ENCODE measurements around the gene TLE2.
"Not testable (repeated sequence)": the region's sequence is repeated elsewhere in the genome, so short reads cannot be mapped to it uniquely, and the experiment has no call there.

TLE2 gene

DNA sequence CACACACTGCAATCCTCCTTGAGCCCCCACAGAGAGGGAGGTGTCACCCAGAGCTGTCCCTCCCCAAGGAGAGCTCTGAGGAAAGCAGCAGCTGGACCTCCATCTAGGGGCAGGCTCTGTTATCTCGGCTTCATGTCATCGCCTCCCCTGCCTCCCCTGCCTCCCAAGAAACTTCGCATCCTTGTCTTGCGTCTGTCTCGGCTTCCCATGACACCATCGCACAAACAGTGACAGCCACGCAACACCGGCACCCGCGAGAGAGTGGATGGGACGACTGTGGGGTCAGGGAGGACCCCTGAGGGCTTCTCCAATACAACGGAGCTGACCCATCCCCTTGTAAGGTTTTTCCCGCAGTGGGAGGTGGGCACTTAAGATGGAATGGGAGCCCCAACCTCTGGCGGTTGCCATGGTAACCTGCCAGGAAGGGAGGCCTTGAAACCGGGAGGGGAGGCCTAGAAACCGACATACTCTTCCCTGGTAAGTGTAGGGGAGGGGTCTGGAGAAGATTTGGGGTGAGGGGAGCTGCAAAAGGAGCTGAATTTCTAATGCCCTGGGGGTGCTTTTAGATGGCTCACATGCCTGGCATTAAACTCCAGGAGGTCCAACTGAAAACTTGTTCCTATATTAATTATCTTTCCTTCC is 16.3 kb downstream of the TLE2 start:
- DNase-seq (ENCODE audit: low read depth), result no peak

DNA sequence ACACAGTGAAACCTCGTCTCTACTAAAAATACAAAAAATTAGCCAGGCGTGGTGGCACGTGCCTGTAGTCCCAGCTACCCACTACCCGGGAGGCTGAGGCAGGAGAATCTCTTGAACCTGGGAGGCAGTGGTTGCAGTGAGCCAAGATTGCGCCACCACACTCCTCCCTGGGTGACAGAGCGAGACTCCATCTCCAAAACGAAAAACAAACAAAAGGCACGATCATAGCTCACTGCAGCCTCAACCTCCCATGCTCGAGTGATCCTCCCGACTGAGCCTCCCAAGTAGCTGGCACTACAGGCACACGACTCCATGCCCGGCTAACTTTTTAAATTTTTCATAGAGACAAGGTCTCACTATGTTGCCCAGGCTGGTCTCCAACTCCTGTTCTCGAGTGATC is 17.0 kb downstream of the TLE2 start:
- DNase-seq (ENCODE audit: low read depth), result not testable (repeated sequence)

DNA sequence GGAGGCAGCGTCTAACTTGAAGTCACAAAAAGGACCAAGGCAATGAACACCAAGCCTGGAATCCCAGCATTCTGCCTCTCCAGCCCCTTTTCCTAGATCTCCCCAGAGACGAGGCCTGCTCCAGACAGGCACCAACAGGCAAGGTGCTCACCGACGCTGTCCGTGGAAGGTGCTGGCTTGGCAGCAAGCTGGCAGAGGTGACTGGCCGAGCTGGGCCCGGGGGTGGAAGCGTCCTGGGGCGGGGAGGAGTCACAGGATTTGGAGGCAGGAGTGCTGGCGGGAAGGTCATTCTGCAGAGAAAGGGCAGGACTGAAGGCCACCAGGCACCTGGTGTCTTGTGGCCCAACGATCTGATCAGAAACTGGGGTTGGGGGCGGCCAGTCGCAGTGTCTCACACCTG is 18.2 kb downstream of the TLE2 start:
- no peak for DNase-seq (ENCODE audit: low read depth)

DNA sequence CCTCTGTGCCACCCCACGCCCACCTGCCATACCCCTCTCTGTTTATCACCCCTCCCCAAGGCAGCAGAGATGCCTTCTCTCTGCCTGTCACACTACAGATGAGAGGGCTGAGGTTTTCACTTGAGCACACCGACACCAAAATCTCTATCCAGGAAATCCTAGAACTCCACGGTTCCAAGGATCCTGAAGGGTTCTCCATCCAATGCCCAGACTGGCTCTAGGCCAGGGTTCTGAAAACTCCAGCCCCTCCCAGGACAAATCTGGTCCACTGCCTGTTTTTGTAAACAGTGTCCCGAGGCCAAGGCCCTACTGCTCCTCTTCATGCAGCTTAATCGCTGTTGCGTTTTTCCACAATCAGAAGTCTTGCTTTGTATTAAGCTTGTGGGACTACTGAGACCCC is 20.1 kb downstream of the TLE2 start:
- DNase-seq (ENCODE audit: low read depth), result no peak

DNA sequence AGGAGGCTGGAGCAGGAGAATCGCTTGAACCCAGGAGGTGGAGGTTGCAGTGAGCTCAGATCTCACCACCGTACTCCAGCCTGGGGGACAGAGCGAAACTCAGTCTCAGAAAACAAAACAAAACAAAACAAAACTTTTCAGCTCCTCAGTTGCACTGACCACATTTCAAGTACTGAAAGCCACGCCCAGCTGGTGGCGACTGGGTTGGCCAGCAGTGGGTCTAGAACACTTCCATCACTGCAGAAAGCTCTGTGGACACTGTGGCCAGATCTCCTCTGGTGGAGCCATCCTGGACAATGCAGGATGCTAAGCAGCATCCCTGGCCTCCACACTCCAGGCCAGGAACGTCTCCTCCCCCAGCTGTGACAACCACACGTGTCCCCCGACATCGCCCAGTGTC is 21.1 kb downstream of the TLE2 start:
- DNase-seq (ENCODE audit: low read depth), result no peak

DNA sequence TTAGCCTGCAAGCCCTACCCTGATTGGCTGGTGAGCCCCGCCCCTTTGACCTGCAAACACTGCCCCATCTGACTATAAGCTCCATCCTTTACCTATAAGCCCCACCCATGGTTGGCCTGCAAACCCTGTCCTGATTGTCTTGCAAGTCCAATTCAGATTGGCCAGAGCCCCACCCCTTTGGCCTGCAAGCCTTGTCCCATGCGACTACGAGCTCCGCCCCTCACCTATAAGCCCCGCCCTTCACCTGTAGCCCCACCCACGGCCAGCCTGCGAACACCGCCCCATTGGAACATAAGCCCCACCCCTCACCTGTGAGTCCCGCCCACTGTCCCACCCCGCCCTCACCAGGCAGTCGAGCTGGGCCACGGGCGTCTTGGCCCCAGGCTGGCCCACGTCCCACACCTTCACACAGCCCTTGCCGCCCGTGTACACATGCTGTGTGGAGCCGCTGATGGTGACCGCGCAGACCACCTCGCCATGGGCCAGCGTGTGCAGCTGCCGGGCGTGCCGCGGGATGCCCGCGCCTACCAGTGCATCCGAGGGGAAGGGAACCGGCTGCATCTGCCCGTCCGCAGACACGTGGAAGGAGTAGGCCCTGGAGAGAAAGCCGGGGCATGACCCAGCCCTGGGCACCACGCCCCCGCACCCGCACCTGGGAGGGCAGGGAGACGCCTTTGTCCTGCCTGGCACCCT is 22.9 kb downstream of the TLE2 start:
- DNase-seq (ENCODE audit: low read depth), result no peak

DNA sequence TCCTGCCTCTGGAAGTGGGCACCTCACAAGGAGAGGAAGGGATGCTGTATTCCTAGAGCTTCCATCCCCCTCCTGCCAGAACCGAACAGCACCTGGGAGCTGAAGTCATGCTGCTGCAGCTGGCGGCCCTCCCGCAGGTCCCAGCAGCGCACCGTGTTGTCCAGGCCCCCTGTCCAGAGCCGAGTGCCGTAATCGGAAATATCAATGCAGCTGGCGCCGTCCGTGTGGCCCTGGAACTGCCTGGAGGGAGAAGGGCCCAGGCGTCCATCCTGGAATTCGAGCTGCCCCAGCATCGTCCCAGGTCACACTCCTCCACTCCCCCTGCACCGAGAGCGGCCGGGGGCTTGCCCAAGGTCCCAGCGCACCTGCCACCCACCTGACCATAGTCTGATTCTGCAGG is 23.7 kb downstream of the TLE2 start:
- DNase-seq (ENCODE audit: low read depth), result no peak

DNA sequence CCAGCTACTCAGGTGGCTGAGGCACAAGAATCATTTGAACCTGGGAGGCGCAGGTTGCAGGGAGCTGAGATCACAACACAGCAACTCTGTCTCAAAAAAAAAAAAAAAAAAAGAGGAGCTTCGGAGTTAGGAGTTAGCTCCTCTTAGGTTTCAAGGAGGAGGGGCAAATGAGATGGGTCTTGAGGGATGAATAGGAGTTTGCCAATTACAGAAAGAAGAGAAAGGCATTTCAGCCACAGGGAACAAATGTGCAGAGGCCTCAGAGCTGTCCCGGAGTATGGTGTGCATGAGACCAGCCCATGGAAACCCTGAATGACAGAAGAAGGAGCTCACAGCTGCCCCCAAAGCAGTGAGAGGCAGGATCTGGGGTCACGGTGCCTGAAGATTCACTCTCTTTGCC is 24.6 kb downstream of the TLE2 start:
- no peak for DNase-seq (ENCODE audit: low read depth)

DNA sequence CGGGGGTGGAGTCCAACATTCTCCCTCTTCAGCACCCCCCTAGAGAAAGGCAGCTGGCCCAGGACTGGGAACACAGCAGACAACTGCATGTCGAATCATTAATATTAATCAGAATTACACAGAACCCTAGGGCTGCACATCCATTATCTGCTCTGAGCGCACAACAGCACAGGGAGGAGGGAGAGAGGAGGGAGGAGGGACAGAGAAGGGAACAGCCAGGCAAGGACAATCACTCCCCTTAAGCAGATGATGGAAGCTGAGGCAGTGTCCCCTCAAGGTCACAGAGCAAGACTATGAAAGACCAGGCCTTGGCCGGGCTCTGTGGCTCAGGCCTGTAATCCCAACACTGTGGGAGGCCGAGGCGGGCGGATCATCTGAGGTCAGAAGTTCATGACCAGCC is 26.0 kb downstream of the TLE2 start:
- no peak for DNase-seq (ENCODE audit: low read depth)

DNA sequence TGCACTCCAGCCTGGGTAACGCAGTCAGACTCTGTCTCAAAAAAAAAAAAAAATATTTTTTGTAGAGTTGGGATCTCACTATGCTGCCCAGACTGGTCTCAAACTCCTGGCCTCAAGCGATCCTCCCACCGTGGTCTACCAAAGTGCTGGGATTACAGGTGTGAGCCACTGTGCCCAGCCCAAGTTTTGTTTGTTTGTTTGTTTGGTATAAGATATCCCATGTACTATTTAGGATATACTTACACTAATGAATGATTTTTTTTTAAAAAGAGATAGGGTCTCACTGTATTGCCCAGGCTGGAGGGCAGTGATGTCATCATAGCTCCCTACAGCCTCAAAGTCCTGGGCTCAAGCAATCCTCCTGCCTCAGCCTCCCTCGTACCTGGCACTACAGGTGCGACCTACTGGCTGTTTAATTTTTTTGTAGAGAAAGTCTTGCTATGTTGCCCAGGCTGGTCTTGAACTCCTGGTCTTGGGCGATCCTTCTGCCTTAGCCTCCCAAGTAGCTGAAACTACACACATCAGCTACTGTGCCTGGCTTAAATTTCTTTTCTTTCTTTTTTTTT is 27.8 kb downstream of the TLE2 start:
- DNase-seq (ENCODE audit: low read depth), result no peak

DNA sequence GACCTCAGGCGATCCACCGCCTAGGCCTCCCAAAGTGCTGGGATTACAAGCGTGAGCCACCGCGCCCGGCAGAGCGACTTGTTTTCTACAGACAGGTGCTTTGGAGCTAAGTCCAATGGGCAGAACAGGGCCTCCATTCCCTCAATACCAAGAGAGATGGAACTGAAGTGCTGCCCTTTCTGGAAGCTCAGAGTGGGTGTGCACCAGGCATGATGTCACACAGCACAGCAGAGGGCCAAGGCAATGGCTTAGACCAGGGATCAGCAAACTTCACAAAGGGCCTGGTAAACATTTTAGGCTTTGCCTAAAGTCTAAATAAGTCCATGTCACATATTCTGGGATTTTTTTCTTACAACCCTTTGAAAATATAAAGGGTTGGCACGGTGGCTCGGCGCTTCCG is 30.4 kb downstream of the TLE2 start:
- DNase-seq (ENCODE audit: low read depth), result no peak

DNA sequence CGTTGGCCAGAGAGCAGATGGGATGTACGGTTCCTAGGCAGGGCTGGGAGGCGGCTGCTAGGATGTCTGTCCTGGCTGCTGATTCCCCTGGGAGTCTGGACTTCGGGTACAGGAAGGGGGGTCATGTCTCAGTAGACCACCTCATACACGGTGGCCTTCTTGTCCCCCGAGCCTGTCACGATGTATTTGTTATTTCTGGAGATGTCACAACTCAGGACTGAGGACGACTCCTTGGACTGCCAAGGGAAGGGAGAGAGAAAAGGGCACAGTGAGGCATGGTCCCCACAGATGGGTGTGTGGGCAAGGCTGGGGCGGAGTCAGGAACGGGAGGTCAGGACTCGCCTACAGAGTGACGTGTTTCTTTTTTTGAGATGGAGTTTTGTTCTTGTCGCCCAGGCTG is 31.4 kb downstream of the TLE2 start:
- DNase-seq (ENCODE audit: low read depth), result no peak

DNA sequence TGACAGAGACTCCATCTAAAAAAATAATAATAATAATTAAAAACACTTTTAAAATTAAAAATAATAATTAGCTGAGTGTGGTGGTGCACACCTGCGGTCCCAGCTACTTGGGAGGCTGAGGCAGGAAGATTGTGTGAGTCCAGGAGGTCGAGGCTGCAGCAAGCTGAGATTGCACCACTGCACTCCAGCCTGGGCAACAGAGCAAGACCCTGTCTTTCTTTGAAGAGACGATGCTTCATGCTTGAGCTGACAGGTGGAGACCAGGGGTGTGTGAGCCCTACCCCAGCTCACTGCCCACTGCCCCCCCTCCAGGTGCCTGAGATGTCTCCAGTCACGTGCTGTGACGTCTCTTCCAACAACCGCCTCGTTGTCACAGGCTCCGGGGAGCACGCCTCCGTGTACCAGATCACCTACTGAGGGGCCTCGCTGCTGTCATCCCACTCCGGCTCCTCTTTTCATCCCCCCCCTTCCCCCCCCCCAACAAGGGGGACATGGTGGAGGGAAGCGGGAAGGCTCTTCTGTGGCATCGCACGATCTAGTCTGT is 34.4 kb downstream of the TLE2 start:
- DNase-seq (ENCODE audit: low read depth), result no peak

DNA sequence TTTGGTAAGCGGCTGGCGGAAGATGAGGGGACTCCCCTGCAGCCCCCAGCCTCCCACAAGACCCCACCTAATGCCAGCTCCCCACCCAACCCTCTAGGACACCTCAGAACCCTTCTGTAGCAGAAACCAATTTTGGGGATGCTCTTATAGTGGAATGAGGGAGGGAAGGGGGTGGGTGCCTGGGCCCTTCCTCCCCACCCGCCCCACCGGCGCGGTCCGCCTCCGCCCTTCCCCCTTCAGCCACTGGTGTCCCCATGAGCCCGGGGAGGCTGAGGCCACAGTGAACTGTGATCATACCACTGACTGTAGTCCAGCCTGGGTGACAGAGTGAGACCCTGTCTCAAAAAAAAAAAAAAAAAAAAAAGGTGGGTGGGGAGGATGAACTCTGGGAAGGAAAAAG is 35.5 kb downstream of the TLE2 start:
- DNase-seq (ENCODE audit: low read depth), result no peak

DNA sequence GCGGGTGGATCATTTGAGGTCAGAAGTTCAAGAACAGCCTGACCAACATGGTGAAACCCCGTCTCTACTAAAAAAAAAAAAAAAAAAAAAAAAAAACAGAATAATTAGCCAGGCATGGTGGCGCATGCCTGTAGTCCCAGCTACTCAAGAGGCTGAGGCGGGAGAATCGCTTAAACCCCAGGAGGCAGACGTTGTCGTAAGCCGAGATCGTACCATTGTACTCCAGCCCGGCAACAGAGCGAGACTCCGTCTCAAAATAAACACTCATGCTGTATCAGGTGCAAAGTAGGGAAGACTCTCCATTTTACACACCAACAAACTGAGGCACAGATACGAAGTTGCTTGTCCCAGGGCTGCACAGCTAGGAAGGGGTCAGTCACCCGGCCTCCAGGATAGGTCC is 36.1 kb downstream of the TLE2 start:
- DNase-seq (ENCODE audit: low read depth), result no peak

DNA sequence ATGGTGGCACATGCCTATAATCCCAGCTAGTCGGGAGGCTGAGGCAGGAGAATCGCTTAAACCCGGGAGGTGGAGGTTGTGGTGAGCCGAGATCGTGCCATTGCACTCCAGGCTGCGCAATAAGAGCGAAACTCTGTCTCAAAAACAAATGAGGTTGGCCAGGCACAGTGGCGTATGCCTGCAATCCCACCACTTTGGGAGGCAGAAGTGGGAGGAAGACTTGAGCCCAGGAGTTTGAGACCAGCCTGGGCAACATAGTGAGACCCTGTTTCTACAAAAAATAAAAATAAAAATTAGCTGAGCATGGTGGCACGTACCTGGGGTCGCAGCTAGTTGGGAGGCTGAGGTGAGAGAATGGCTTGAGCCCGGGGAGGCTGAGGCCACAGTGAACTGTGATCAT is 36.7 kb downstream of the TLE2 start:
- not testable (repeated sequence) for DNase-seq (ENCODE audit: low read depth)

DNA sequence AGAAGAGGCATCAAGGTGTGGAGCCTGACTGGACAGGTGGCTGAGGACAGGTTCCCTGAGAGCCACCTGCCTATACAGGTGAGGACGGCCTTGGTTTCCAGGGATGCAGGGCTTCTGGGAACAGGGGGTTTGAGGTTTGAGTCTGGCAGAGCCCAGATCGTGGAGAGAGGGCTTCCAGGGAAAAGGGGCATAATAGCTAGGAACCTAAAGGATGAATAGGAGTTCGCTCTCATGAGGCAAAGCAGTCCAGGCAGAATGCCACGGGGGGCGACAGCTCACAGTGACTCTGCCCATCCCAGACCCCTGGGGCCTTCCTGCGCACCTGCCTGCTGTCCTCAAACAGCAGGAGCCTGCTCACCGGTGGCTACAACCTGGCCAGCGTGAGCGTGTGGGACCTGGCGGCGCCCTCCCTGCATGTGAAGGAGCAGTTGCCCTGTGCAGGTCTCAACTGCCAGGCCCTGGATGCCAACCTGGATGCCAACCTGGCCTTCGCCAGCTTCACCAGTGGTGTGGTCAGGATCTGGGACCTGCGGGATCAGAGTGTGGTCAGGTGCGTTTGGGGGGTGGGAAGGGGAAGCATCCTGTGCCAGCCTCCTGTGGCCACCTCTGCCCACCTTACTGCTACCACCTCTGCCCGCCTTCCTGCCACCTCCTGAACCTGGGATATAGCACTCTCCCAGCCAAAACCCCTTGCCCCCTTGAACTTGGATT is 39.7 kb downstream of the TLE2 start:
- no peak for DNase-seq (ENCODE audit: low read depth)

DNA sequence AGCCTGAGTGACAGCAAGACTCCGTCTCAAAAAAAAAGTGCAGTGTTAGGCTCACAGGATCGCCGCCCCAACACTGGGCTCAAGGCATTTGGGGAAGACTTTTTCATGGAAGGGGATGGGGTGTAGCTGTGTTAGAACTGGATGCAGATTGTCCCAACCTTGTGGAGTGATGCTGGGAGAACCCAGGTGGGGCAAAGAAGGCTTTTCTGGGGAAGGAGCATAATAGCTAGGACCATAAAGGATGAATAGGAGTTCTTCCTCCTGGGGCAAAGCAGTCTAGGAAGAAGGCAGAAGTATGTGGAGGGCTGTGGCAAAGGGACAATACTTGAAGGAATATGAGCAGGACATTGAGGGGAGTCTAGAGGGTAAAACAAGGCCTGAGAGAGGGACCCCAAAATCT is 40.5 kb downstream of the TLE2 start:
- DNase-seq (ENCODE audit: low read depth), result no peak

DNA sequence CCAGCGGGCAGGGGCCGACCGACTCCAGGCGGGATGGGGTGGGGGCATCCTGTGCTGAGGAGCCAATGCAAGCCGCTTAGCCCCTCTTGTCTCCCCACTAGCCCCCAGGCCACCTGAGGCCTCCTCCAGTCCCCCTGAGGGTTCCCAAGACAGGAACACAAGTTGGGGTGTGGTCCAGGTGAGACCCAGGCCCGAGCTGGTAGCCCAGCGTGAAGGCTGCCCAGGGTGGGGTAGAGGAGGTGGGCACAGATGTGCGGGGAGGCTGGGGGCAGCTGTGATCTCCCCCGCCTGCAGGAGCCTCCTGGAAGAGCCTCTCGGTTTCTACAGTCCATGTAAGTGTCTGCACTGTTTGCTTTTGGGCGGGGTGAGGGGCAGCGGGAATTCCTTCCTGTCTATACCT is 41.3 kb downstream of the TLE2 start:
- no peak for DNase-seq (ENCODE audit: low read depth)

DNA sequence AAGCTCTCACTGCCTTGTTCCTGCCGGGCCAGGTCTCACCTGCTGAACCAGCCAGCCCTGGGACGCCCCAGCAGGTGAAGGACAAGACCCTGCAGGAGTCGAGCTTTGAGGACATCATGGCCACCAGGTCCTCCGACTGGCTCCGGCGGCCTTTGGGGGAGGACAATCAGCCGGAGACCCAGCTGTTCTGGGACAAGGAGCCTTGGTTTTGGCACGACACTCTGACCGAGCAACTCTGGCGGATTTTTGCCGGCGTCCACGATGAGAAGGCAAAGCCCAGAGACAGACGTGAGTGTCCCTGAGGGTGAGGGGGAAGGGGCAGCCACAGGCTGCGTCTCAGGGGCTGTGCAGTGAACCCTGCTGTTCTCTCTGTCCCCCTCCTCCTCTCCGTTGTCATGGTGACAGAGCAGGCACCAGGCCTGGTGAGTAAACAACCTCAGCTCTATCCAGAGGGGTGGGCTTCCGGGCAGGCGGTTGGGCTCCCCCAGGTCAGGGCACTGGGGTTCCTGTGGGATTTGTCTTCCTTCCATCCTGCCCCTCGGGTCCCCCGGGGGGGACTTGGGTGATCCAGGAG is 42.0 kb downstream of the TLE2 start:
- no peak for DNase-seq (ENCODE audit: low read depth)

DNA sequence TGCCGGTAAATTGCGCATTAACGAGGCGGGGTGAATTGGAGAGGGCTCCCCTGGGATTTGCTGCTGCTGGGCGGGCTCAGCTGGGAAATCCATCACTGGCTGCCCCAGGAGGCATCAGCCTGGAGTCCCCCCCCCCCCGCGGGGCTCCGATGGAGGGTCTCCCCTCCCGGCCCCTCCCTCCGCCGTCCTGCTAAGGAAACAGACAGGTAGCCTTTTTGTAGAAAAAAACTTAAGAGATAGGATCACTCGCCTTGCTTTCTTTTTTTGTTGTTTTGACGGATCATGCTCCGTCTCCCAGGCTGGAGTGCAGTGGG is 44.9 kb downstream of the TLE2 start:
- no peak for DNase-seq (ENCODE audit: low read depth)

DNA sequence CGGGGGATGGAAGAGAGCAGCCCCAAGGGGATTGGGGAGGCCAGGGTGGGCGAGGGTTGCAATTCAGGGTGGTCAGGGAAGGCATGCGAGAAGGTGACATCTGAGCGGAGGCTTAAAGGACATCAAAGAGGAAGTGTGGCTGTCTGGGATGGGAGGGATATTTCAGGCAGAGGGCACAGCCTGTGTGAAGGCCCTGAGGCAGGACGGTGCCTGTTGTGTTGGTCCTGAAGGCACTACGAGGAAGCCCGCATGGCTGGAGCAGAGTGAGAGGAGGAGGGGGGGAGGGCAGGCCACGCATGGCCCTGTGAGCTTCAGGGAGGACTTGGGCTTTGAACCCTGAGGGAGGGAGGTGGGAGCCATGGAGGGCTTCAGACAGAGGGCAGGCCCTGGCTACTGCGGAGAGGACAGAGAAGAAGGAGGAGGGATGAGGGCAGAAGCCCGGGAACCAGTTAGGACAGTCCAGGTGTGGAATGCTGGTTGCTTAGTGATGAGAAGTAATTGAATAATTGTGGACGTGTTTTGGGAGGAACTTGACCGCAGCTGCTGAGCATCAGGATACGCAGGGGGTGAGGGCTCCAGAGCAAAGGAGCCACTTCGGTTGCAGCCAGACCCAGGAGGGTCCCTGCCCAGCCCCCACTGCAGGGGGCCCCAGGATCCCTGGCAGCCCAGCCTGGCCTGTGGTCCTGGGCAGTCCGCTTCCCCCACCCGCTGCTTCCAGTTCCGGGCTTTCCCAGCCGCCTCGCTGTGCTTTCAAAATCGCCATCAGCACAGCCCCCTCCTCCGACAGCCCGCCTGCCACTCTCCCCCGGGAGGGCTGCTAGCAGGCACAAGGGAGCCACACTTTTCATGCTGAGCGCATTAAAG is 45.5 kb downstream of the TLE2 start:
- no peak for DNase-seq (ENCODE audit: low read depth)

Measured in activated T-helper 9 cell treated with anti-CD3 and anti-CD28 coated beads, Interleukin-2, amount 50 U/mL, for 16 hours (primary cell).